DND-41 (cell line): Measurements from ENCODE around the gene ACADVL.

Experiments
- ATAC-seq: fragments of 200-7000 bp; cut with Tn5 transposase; 3 replicates; pipeline ENCODE4 v1.9.1; 2021; ENCODE audit warnings: low read depth; ENCODE audit not compliant: insufficient read depth
- DNase-seq: peaks from one replicate; pipeline ENCODE4 v3.0.0-alpha.2; 2020
- H2AFZ ChIP-seq: 2 replicates; pipeline ENCODE4 v1.6.0; 2012; ENCODE audit warnings: low read depth, low read length
- H3K27ac ChIP-seq: 2 replicates; pipeline ENCODE4 v1.5.1; 2012; ENCODE audit warnings: low read length, inconsistent platforms
- H3K27me3 ChIP-seq: fragments of 200-600 bp; sonication (generic); 2 replicates; pipeline ENCODE4 v1.6.0; 2012; ENCODE audit warnings: low read length, mild to moderate bottlenecking, inconsistent platforms; ENCODE audit not compliant: insufficient read depth, poor library complexity
- H3K36me3 ChIP-seq: 2 replicates; pipeline ENCODE4 v1.5.1; 2012; ENCODE audit warnings: low read length, inconsistent platforms; ENCODE audit not compliant: insufficient read depth
- H3K4me1 ChIP-seq: 2 replicates; pipeline ENCODE4 v1.5.1; 2012; ENCODE audit warnings: mild to moderate bottlenecking, low read length; ENCODE audit not compliant: insufficient read depth
- H3K4me2 ChIP-seq: 2 replicates; pipeline ENCODE4 v1.6.0; 2012; ENCODE audit warnings: mild to moderate bottlenecking, moderate library complexity, low read length, inconsistent platforms; ENCODE audit not compliant: insufficient read depth
- H3K4me3 ChIP-seq, 2 experiments: fragments of 200-600 bp in 1 of 2; shearing (Covaris generic) in 1 of 2; 2 replicates each; pipeline ENCODE4 v1.5.1; 2012 to 2016; ENCODE audit warnings: inconsistent platforms in 2 of 2, low read length in 2 of 2, mild to moderate bottlenecking in 2 of 2, low read depth in 1 of 2, moderate library complexity in 1 of 2
- H3K79me2 ChIP-seq: 2 replicates; pipeline ENCODE4 v1.6.0; 2012; ENCODE audit warnings: low read length, inconsistent platforms; ENCODE audit not compliant: insufficient read depth
- H3K9ac ChIP-seq: 2 replicates; pipeline ENCODE4 v1.6.0; 2012; ENCODE audit warnings: low read depth, mild to moderate bottlenecking, inconsistent platforms, low read length, moderate library complexity
- H3K9me3 ChIP-seq: 2 replicates; pipeline ENCODE4 v1.5.1; 2012; ENCODE audit warnings: low read length, moderate library complexity, mild to moderate bottlenecking, inconsistent platforms; ENCODE audit not compliant: insufficient read depth, severe bottlenecking
- H4K20me1 ChIP-seq: 2 replicates; pipeline ENCODE4 v1.6.0; 2012; ENCODE audit warnings: low read length; ENCODE audit not compliant: insufficient read depth
- EZH2 ChIP-seq: IDR thresholded peaks from 3 replicates; pipeline ENCODE4 v1.6.1; 2012; ENCODE audit warnings: borderline replicate concordance, low read depth, mild to moderate bottlenecking, moderate library complexity, low read length, inconsistent platforms; ENCODE audit not compliant: severe bottlenecking
- TF ChIP-seq, protein P1 (sequence below): IDR thresholded peaks from 2 replicates; pipeline ENCODE4 v1.5.1; 2012; ENCODE audit warnings: borderline replicate concordance, low read length, moderate library complexity, mild to moderate bottlenecking; ENCODE audit not compliant: poor library complexity, severe bottlenecking; ENCODE audit errors: extremely low read depth

ACADVL gene

GRCh38 chr17:7208027-7208571 is 11.6 kb upstream of the ACADVL start:
- Histone ChIP-seq H2AFZ (no peak overlapping the region), H3K4me2 (no peak overlapping the region), H3K4me3 (no peak overlapping the region), H3K9ac (no peak overlapping the region), H3K36me3 (peaks cover 8% of the 10 kb centered on the region), H3K4me1 (peaks cover 19% of the 10 kb centered on the region), H3K9me3 (no peaks in the 10 kb centered on the region), H4K20me1 (no peaks in the 10 kb centered on the region), H3K27ac (no peak overlapping the region), H3K79me2 (peaks cover 8% of the 10 kb centered on the region), H3K27me3 (no peaks in the 10 kb centered on the region)
- ATAC-seq (no peak), DNase-seq (no peak)
- TF ChIP-seq EZH2, result no peak
- TF ChIP-seq, protein P1, sequence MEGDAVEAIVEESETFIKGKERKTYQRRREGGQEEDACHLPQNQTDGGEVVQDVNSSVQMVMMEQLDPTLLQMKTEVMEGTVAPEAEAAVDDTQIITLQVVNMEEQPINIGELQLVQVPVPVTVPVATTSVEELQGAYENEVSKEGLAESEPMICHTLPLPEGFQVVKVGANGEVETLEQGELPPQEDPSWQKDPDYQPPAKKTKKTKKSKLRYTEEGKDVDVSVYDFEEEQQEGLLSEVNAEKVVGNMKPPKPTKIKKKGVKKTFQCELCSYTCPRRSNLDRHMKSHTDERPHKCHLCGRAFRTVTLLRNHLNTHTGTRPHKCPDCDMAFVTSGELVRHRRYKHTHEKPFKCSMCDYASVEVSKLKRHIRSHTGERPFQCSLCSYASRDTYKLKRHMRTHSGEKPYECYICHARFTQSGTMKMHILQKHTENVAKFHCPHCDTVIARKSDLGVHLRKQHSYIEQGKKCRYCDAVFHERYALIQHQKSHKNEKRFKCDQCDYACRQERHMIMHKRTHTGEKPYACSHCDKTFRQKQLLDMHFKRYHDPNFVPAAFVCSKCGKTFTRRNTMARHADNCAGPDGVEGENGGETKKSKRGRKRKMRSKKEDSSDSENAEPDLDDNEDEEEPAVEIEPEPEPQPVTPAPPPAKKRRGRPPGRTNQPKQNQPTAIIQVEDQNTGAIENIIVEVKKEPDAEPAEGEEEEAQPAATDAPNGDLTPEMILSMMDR, result no peak

GRCh38 chr17:7208754-7209460 is 10.8 kb upstream of the ACADVL start:
- Histone ChIP-seq H3K4me1 (peaks cover 26% of the 10 kb centered on the region), H3K27me3 (no peaks in the 10 kb centered on the region), H3K36me3 (no peaks in the 10 kb centered on the region; the same call in 1 of the 2 replicates), H3K9ac (no peak overlapping the region), H3K4me3 (no peak overlapping the region), H3K4me2 (no peak overlapping the region), H3K79me2 (peaks cover 8% of the 10 kb centered on the region), H2AFZ (no peak overlapping the region), H3K9me3 (no peaks in the 10 kb centered on the region), H3K27ac (no peak overlapping the region), H4K20me1 (no peaks in the 10 kb centered on the region)
- no peak for TF ChIP-seq EZH2
- TF ChIP-seq, protein P1, result no peak
- no peak for ATAC-seq
- DNase-seq, result no peak

GRCh38 chr17:7211491-7212273 is 8.1 kb upstream of the ACADVL start:
- TF ChIP-seq, protein P1, result no peak
- TF ChIP-seq EZH2, result no peak
- Histone ChIP-seq H3K27me3 (no peaks in the 10 kb centered on the region), H3K4me1 (peaks cover 36% of the 10 kb centered on the region), H3K27ac (no peak overlapping the region), H3K9ac (no peak overlapping the region), H4K20me1 (no peaks in the 10 kb centered on the region), H2AFZ (no peak overlapping the region), H3K9me3 (no peaks in the 10 kb centered on the region), H3K4me3 (no peak overlapping the region), H3K79me2 (peaks cover 17% of the 10 kb centered on the region), H3K4me2 (no peak overlapping the region), H3K36me3 (no peaks in the 10 kb centered on the region)
- ATAC-seq (no peak), DNase-seq (no peak)
